HG02870 (cell line): Measurements from ENCODE around the gene STARD8.

Experiments
- ATAC-seq: cut with Tn5 transposase; IDR thresholded peaks from one replicate; pipeline ENCODE4 v1.9.1; 2021; ENCODE audit warnings: mild to moderate bottlenecking, moderate library complexity; ENCODE audit not compliant: unreplicated experiment

STARD8 gene

GRCh38 chrX:68746988-68747387 is 99.5 kb downstream of the STARD8 start:
- no peak for ATAC-seq

GRCh38 chrX:68748030-68748429 is 100.6 kb downstream of the STARD8 start:
- ATAC-seq, result no peak

GRCh38 chrX:68749426-68749825 is 102.0 kb downstream of the STARD8 start:
- no peak for ATAC-seq

GRCh38 chrX:68750316-68750715 is 102.8 kb downstream of the STARD8 start:
- no peak for ATAC-seq

- no peak for ATAC-seq
Observed at GRCh38 chrX:68751372-68751771, 103.9 kb downstream of the STARD8 start.

GRCh38 chrX:68753218-68753617 is 105.8 kb downstream of the STARD8 start:
- no peak for ATAC-seq

- ATAC-seq, result no peak
Observed at GRCh38 chrX:68754406-68754805, 106.9 kb downstream of the STARD8 start.

- no peak for ATAC-seq
Observed at GRCh38 chrX:68755616-68756125, 108.2 kb downstream of the STARD8 start.

GRCh38 chrX:68757331-68757730 is 109.9 kb downstream of the STARD8 start:
- no peak for ATAC-seq

GRCh38 chrX:68757731-68758130 is 110.3 kb downstream of the STARD8 start:
- no peak for ATAC-seq

- ATAC-seq, result no peak
Observed at GRCh38 chrX:68758671-68759070, 111.2 kb downstream of the STARD8 start.

GRCh38 chrX:68761086-68761485 is 113.6 kb downstream of the STARD8 start:
- no peak for ATAC-seq

GRCh38 chrX:68762766-68763165 is 115.3 kb downstream of the STARD8 start:
- no peak for ATAC-seq

GRCh38 chrX:68763481-68763880 is 116.0 kb downstream of the STARD8 start:
- ATAC-seq, result no peak
